ENCODE measurements around the gene RRM1.

DNA sequence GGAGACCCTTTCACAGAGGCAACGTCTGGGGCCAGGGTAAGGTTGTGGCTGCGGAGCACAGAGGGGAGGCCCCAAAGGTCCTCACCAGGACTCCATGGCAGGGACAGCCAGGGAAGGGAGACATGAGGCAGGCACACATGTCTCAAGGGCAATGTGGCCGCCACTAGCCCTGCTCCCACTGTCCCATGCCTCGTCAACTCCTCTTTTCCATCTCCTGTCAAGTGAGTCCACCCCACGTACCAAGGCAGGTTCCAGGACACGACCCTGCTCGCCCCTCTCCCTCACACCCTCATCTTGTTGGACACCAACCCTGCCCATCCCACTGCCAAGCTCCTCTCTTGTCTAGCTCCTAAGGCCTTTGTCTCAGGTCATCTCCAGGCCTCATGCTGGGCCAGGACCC is 73.2 kb downstream of the RRM1 start:
- TF ChIP-seq POLR2A (IDR thresholded peaks at IDR 0.05), result no peak
- TF ChIP-seq, protein P1, sequence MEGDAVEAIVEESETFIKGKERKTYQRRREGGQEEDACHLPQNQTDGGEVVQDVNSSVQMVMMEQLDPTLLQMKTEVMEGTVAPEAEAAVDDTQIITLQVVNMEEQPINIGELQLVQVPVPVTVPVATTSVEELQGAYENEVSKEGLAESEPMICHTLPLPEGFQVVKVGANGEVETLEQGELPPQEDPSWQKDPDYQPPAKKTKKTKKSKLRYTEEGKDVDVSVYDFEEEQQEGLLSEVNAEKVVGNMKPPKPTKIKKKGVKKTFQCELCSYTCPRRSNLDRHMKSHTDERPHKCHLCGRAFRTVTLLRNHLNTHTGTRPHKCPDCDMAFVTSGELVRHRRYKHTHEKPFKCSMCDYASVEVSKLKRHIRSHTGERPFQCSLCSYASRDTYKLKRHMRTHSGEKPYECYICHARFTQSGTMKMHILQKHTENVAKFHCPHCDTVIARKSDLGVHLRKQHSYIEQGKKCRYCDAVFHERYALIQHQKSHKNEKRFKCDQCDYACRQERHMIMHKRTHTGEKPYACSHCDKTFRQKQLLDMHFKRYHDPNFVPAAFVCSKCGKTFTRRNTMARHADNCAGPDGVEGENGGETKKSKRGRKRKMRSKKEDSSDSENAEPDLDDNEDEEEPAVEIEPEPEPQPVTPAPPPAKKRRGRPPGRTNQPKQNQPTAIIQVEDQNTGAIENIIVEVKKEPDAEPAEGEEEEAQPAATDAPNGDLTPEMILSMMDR (IDR thresholded peaks at IDR 0.05), result no peak

All from ovary (tissue), 3 donors.